ENCODE measurements around the gene KLF11. TPM values are rescaled to one million over a fixed set of nuclear protein-coding genes. Genes with fewer than 3 reads are reported as not detected.
A peak's percentile ranks its signal among the peaks of the same experiment; 100 is the strongest.

The KLF11 gene
- polyA plus RNA-seq (2013): 4.4 and 4.5 TPM in 2 replicates

GRCh38 chr2:10043256-10043905 is at the start of gene KLF11:
KLF11 (plus strand) TSS chr2:10043550; CDS start chr2:10043717, 167 bp downstream.
- Histone ChIP-seq H3K23ac (ENCODE audit: low read length) (no peak within 1 kb of the TSS), H2AK5ac (ENCODE audit: low read length) (peak within 1 kb of the TSS; percentile 16), H4K91ac (ENCODE audit: low read depth, low read length) (peak within 1 kb of the TSS; percentile 95), H3K27me3 (ENCODE audit: insufficient read depth, low read length) (no peaks in the 10 kb centered on the region), H3K9me3 (ENCODE audit: insufficient read depth, low read depth, low read length) (peaks cover 4% of the 10 kb centered on the region), H4K8ac (ENCODE audit: low read depth, low read length) (peak within 1 kb of the TSS; percentile 68), H3K79me1 (ENCODE audit: low read length) (peaks cover 11% of the 10 kb centered on the region), H3K4me2 (ENCODE audit: low read length) (peak within 1 kb of the TSS; percentile 80), H3K4me3 (ENCODE audit: low read depth, low read length) (peak within 1 kb of the TSS; percentile 77), H3K18ac (ENCODE audit: low read length) (peak within 1 kb of the TSS; percentile 85), H2AFZ (ENCODE audit: insufficient read depth, low read length, poor library complexity) (peak within 1 kb of the TSS; percentile 61), H3K36me3 (ENCODE audit: control insufficient read depth in 1 of 2, insufficient read depth in 2 of 2, low read length in 2 of 2) (peaks cover 4 to 6% of the 10 kb centered on the region in 2 experiments), H3K79me2 (ENCODE audit: control insufficient read depth, insufficient read depth, low read length, poor library complexity) (peaks cover 2% of the 10 kb centered on the region), H3K27ac (ENCODE audit: low read depth, low read length) (peak within 1 kb of the TSS; percentile 61), H2BK120ac (ENCODE audit: insufficient read depth, low read length, poor library complexity) (peak within 1 kb of the TSS; percentile 64), H3K14ac (ENCODE audit: low read length) (peak within 1 kb of the TSS; percentile 67), H2BK5ac (ENCODE audit: low read depth, low read length, poor library complexity) (peak within 1 kb of the TSS; percentile 18), H4K12ac (ENCODE audit: low read depth, low read length) (peak within 1 kb of the TSS; percentile 56), H2BK12ac (ENCODE audit: low read length) (peak within 1 kb of the TSS; percentile 68), H3K4ac (ENCODE audit: low read depth, low read length) (peak within 1 kb of the TSS; percentile 42), H3K4me1 (ENCODE audit: control insufficient read depth in 1 of 2, insufficient read depth in 2 of 2, low read length in 2 of 2) (peaks cover 16 to 26% of the 10 kb centered on the region in 2 experiments), H3K9ac (ENCODE audit: low read length) (peak within 1 kb of the TSS; percentile 41)
- WGBS (ENCODE audit: extremely low coverage, insufficient coverage, insufficient read length): no CpG with 5 or more reads among the region's 104 CpGs
- peak; percentile 85 to 92 for DNase-seq

- Histone ChIP-seq H3K14ac (ENCODE audit: low read length) (no peak overlapping the region), H4K91ac (ENCODE audit: low read depth, low read length) (no peak overlapping the region), H3K4me1 (ENCODE audit: control insufficient read depth in 1 of 2, insufficient read depth in 2 of 2, low read length in 2 of 2) (no peaks in the 10 kb centered on the region), H3K4me3 (ENCODE audit: low read depth, low read length) (no peak overlapping the region), H2BK5ac (ENCODE audit: low read depth, low read length, poor library complexity) (no peak overlapping the region), H2AFZ (ENCODE audit: insufficient read depth, low read length, poor library complexity) (no peak overlapping the region), H3K27ac (ENCODE audit: low read depth, low read length) (no peak overlapping the region), H3K23ac (ENCODE audit: low read length) (no peak overlapping the region), H3K4me2 (ENCODE audit: low read length) (no peak overlapping the region), H3K9ac (ENCODE audit: low read length) (no peak overlapping the region), H2AK5ac (ENCODE audit: low read length) (no peak overlapping the region), H2BK120ac (ENCODE audit: insufficient read depth, low read length, poor library complexity) (no peak overlapping the region), H4K8ac (ENCODE audit: low read depth, low read length) (no peak overlapping the region), H3K9me3 (ENCODE audit: insufficient read depth, low read depth, low read length) (no peaks in the 10 kb centered on the region), H3K27me3 (ENCODE audit: insufficient read depth, low read length) (no peaks in the 10 kb centered on the region), H3K79me2 (ENCODE audit: control insufficient read depth, insufficient read depth, low read length, poor library complexity) (no peaks in the 10 kb centered on the region), H3K36me3 (ENCODE audit: control insufficient read depth in 1 of 2, insufficient read depth in 2 of 2, low read length in 2 of 2) (peaks cover 38 to 53% of the 10 kb centered on the region in 2 experiments), H3K79me1 (ENCODE audit: low read length) (no peaks in the 10 kb centered on the region), H3K4ac (ENCODE audit: low read depth, low read length) (no peak overlapping the region), H4K12ac (ENCODE audit: low read depth, low read length) (no peak overlapping the region), H2BK12ac (ENCODE audit: low read length) (no peak overlapping the region), H3K18ac (ENCODE audit: low read length) (no peak overlapping the region)
- no CpG with 5 or more reads among the region's 11 CpGs for WGBS (ENCODE audit: extremely low coverage, insufficient coverage, insufficient read length)
- DNase-seq: no peak
These were observed 48.9 kb upstream of the KLF11 start for GRCh38 chr2:9994462-9994861.

GRCh38 chr2:9995059-9995458 is 48.3 kb upstream of the KLF11 start:
- no peak overlapping the region for H3K4me3 ChIP-seq (ENCODE audit: low read depth, low read length)
- H3K27ac ChIP-seq (ENCODE audit: low read depth, low read length): no peak overlapping the region
- no peak overlapping the region for H2BK5ac ChIP-seq (ENCODE audit: low read depth, low read length, poor library complexity)
- H3K9ac ChIP-seq (ENCODE audit: low read length): no peak overlapping the region
- peaks cover 40 to 57% of the 10 kb centered on the region in 2 experiments for H3K36me3 ChIP-seq (ENCODE audit: control insufficient read depth in 1 of 2, insufficient read depth in 2 of 2, low read length in 2 of 2)
- H2BK120ac ChIP-seq (ENCODE audit: insufficient read depth, low read length, poor library complexity): no peak overlapping the region
- no peak overlapping the region for H3K14ac ChIP-seq (ENCODE audit: low read length)
- H3K18ac ChIP-seq (ENCODE audit: low read length): no peak overlapping the region
- H3K4ac ChIP-seq (ENCODE audit: low read depth, low read length): no peak overlapping the region
- H2BK12ac ChIP-seq (ENCODE audit: low read length): no peak overlapping the region
- H3K23ac ChIP-seq (ENCODE audit: low read length): no peak overlapping the region
- no peak overlapping the region for H4K12ac ChIP-seq (ENCODE audit: low read depth, low read length)
- no peaks in the 10 kb centered on the region for H3K4me1 ChIP-seq (ENCODE audit: control insufficient read depth in 1 of 2, insufficient read depth in 2 of 2, low read length in 2 of 2)
- H3K79me1 ChIP-seq (ENCODE audit: low read length): no peaks in the 10 kb centered on the region
- H4K91ac ChIP-seq (ENCODE audit: low read depth, low read length): no peak overlapping the region
- H3K9me3 ChIP-seq (ENCODE audit: insufficient read depth, low read depth, low read length): no peaks in the 10 kb centered on the region
- H3K79me2 ChIP-seq (ENCODE audit: control insufficient read depth, insufficient read depth, low read length, poor library complexity): no peaks in the 10 kb centered on the region
- H3K4me2 ChIP-seq (ENCODE audit: low read length): no peak overlapping the region
- DNase-seq: no peak
- no peak overlapping the region for H4K8ac ChIP-seq (ENCODE audit: low read depth, low read length)
- WGBS (ENCODE audit: extremely low coverage, insufficient coverage, insufficient read length): no CpG with 5 or more reads among the region's 5 CpGs
- no peak overlapping the region for H2AFZ ChIP-seq (ENCODE audit: insufficient read depth, low read length, poor library complexity)
- no peaks in the 10 kb centered on the region for H3K27me3 ChIP-seq (ENCODE audit: insufficient read depth, low read length)
- H2AK5ac ChIP-seq (ENCODE audit: low read length): no peak overlapping the region

- Histone ChIP-seq H2AFZ (ENCODE audit: insufficient read depth, low read length, poor library complexity) (no peak overlapping the region), H3K4me2 (ENCODE audit: low read length) (no peak overlapping the region), H3K36me3 (ENCODE audit: control insufficient read depth in 1 of 2, insufficient read depth in 2 of 2, low read length in 2 of 2) (peaks cover 43 to 58% of the 10 kb centered on the region in 2 experiments), H3K9ac (ENCODE audit: low read length) (no peak overlapping the region), H3K4me1 (ENCODE audit: control insufficient read depth in 1 of 2, insufficient read depth in 2 of 2, low read length in 2 of 2) (no peaks in the 10 kb centered on the region), H3K27ac (ENCODE audit: low read depth, low read length) (no peak overlapping the region), H4K12ac (ENCODE audit: low read depth, low read length) (no peak overlapping the region), H2BK5ac (ENCODE audit: low read depth, low read length, poor library complexity) (no peak overlapping the region), H3K79me1 (ENCODE audit: low read length) (no peaks in the 10 kb centered on the region), H4K8ac (ENCODE audit: low read depth, low read length) (no peak overlapping the region), H4K91ac (ENCODE audit: low read depth, low read length) (no peak overlapping the region), H2BK120ac (ENCODE audit: insufficient read depth, low read length, poor library complexity) (no peak overlapping the region), H3K79me2 (ENCODE audit: control insufficient read depth, insufficient read depth, low read length, poor library complexity) (no peaks in the 10 kb centered on the region), H3K27me3 (ENCODE audit: insufficient read depth, low read length) (no peaks in the 10 kb centered on the region), H3K18ac (ENCODE audit: low read length) (no peak overlapping the region), H2BK12ac (ENCODE audit: low read length) (no peak overlapping the region), H3K4ac (ENCODE audit: low read depth, low read length) (no peak overlapping the region), H3K23ac (ENCODE audit: low read length) (no peak overlapping the region), H3K9me3 (ENCODE audit: insufficient read depth, low read depth, low read length) (no peaks in the 10 kb centered on the region), H2AK5ac (ENCODE audit: low read length) (no peak overlapping the region), H3K14ac (ENCODE audit: low read length) (no peak overlapping the region), H3K4me3 (ENCODE audit: low read depth, low read length) (no peak overlapping the region)
- no CpG with 5 or more reads among the region's 7 CpGs for WGBS (ENCODE audit: extremely low coverage, insufficient coverage, insufficient read length)
- no peak for DNase-seq
These were observed 47.0 kb upstream of the KLF11 start for GRCh38 chr2:9996321-9996720.
